Activated CD4-positive, alpha-beta T cell treated with anti-CD3 and anti-CD28 coated beads, Interleukin-2, Interleukin-6, amounts not matched to agents 100 ng/mL and 50 ng/mL, durations not matched to agents 16 hours and 8 hours (primary cell): ENCODE results near the gene SHISAL1.

Experiments used
- DNase-seq: peaks from one replicate; pipeline ENCODE4 v3.0.0-alpha.2; 2020

Gene SHISAL1

GRCh38 chr22:44205516-44206329, 107.0 kb downstream of the SHISAL1 start:
- no peak for DNase-seq

GRCh38 chr22:44204739-44205515, 107.8 kb downstream of the SHISAL1 start:
- DNase-seq, result no peak

DNA sequence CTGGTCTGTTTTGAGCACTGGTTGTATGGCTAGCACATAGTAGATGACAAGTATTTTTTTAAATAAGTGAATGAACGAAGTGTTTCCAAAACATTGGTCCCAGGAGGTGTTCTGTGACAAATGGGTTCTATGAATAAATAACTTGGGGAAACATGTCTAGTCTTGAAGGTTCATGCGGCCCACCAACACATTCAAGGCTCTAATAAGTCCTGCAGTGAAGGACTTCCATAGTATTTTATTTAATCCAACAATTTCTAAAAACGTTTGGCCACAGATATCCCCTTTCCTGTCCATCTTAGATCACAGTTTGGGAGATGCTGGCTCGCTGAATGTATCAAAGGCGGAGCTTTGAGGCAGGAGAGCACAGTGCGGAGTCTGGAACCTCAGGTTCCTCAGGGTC, 109.5 kb downstream of the SHISAL1 start:
- no peak for DNase-seq

- DNase-seq, result no peak
Measured at GRCh38 chr22:44202261-44202789, 110.4 kb downstream of the SHISAL1 start.

- no peak for DNase-seq
Measured at GRCh38 chr22:44201665-44202064, 111.1 kb downstream of the SHISAL1 start.

DNA sequence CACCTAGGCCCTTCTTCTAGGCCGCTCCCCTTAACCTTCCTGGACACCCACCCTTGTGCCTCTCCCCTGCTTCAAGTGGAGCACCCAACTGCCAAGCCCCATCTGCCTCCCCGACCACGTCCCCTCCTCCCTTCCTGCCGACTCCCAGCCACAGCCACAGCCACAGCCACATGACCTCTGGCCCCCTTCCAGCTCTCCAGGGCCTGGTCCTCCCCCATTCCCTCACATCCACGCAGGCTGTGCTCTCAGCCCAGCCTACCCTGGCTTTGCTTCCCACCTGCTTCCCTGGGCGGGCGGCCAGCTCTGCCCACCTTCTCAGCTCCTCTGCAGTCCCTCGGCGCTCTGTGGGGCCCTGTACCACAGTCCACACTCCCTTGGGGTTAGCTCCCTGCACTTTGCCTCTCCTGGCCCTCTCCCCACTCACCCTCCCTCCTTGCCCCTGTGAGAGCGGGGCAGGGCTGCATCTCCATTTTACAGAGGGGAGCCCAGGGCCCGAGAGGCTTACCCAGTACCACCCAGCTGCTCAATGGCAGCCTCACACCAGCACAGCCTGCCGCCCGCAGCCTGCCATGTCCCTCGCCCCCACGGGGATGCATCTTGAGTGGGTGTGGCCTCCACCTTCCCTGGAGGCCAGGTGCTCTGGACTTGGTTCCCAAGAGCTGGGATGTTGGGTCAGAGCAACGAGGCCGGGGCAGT, 111.7 kb downstream of the SHISAL1 start:
- no peak for DNase-seq

DNA sequence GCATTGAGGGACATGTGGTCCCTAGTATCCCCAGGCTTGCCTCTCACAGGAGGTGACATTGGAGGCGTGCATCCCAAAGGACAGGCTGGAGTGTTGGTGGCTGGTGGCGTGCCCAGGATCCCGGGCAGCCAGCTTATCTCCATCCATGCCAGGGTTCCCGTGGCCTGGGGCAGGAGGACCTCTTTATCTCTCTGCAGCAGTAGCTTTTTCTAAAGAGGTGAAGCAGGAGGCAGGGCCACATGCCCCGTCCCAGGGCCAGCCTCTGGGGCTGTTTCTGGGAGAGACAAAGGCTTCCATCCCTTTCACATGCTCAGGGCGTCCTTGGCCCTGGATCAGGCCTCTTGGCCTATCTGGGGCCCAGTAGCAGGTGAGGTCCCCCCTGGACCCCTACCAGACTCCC, 112.3 kb downstream of the SHISAL1 start:
- DNase-seq, result no peak

- no peak for DNase-seq
Measured at GRCh38 chr22:44199866-44200265, 112.9 kb downstream of the SHISAL1 start.

GRCh38 chr22:44199164-44199563, 113.6 kb downstream of the SHISAL1 start:
- no peak for DNase-seq

- no peak for DNase-seq
Measured at GRCh38 chr22:44197271-44197670, 115.5 kb downstream of the SHISAL1 start.

DNA sequence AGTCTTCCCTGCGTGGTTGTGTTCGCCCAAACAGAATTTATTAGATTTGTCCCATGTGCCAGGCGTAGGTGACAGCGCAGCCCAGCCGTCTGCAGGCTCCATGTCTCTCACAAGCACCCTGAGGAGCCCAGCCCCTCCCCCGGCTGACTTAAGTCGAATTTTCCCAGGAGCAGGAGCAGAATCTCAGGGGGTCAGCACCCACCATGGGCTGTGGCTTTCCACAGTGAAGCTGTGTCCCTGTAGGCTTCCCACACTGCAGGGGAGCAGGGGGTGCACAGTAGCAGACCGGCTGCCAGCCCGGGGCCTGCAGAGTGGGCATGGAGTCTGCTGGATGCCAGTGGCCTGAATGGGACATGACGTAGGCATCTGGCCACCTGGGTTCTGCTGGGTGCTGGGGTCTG, 116.0 kb downstream of the SHISAL1 start:
- no peak for DNase-seq

DNA sequence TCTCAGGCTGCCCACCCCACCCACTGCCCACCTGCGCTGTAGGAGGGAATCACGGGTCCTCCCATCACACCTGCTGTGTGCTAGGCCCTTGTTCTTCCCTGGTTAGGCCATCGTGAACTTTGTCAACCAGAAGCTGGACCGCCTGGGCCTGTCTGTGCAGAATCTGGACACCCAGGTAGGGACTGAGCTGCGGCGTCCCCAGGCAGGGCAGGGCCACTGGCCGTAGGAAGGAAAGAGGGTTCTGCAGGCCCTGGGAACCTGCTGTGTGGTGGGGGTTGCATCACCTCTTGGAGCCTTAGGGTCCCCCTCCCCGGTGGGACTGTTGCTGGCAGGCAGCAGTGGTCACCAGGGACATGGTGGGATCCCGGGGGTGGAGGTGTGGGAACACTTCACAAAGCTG, 116.5 kb downstream of the SHISAL1 start:
- no peak for DNase-seq

DNA sequence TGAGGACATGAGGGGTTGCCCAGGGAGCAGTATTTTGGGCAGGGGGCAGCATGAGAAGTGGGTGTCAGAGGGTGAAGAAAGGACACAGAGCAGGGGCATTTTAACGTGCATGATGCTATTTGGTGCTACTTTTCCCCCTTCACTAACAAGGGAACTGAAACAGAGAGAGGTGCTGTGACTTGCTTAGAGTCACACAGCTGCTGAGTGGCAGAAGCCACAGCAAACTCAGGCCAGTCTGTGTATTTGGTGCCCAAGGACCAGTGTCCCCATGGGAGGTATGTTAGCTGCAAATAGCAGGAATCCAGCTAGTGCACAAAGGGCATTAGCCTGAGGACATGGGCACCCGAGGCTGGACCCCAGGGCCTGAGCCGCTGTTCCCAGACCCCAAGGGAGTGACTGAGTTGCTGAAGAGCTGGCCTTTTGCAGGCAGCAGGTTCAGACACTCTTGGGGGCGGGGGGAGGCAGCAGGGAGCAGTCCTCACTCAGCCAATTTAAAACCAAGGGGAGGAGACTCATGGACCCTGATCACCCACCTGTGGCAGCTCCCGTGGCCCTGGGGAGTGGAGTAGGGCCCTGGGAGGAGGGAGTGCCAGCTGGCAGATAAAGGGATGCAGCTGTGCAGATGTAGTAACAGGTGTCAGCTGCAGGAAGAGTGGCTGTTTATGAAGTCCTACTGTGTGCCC, 117.4 kb downstream of the SHISAL1 start:
- DNase-seq, result no peak

DNA sequence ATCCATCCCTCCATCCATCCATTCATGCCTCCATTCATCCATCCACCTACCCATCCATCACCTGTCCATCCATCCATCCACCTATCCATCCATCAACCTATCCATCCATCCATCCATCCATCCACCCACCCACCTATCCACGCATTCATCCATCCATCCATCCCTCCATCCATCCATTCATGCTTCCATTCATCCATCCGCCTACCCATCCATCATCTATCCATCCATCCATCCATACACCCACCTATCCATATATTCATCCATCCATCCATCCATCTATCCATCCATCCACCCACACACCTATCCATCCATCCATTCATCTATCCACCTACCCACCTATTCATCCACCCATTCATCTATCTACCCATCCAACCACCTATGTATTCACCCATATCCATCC, 118.2 kb downstream of the SHISAL1 start:
- DNase-seq, result no peak
